GM12892 (cell line): ENCODE data around the gene ACVR1B.

Experiments
- POLR2A ChIP-seq: IDR thresholded peaks from 2 replicates; pipeline ENCODE4 v1.6.1; 2011; ENCODE audit warnings: low read depth, low read length, control low read depth
- POLR2AphosphoS5 ChIP-seq: IDR thresholded peaks from 2 replicates; pipeline ENCODE4 v1.6.1; 2011; ENCODE audit warnings: low read depth, low read length, control low read depth
- TAF1 ChIP-seq: IDR thresholded peaks from 2 replicates; pipeline ENCODE4 v1.6.1; 2011; ENCODE audit warnings: low read depth, mild to moderate bottlenecking, control low read depth, low read length, borderline replicate concordance

- TF ChIP-seq POLR2A (no peak), TAF1 (no peak), POLR2AphosphoS5 (no peak)
Measured at GRCh38 chr12:51934080-51934479, 17.4 kb upstream of the ACVR1B start.
